GF-D8 (cell line): ENCODE measurements around the gene TLE2.

Source experiments
- DNase-seq: peaks from one replicate; lab custom pipeline; 2025; lab: John Stamatoyannopoulos, UW

Gene TLE2

GRCh38 chr19:3029065-3029923 is at the start of gene TLE2:
Gene TLE2, minus strand, starts transcription at chr19:3029280. Its CDS starts 376 bp downstream, at chr19:3028904.
- DNase-seq = no peak

GRCh38 chr19:3075605-3076431 is 46.7 kb upstream of the TLE2 start:
- no peak for DNase-seq

GRCh38 chr19:3073931-3074595 is 45.0 kb upstream of the TLE2 start:
- no peak for DNase-seq

GRCh38 chr19:3073159-3073563 is 44.1 kb upstream of the TLE2 start:
- DNase-seq = no peak

- DNase-seq = no peak
Observed at GRCh38 chr19:3071768-3072167, 42.7 kb upstream of the TLE2 start.

GRCh38 chr19:3068071-3068470 is 39.0 kb upstream of the TLE2 start:
- DNase-seq = no peak

- no peak for DNase-seq
Observed at GRCh38 chr19:3067563-3067962, 38.5 kb upstream of the TLE2 start.

- no peak for DNase-seq
Observed at GRCh38 chr19:3066482-3067049, 37.5 kb upstream of the TLE2 start.

GRCh38 chr19:3065675-3066357 is 36.7 kb upstream of the TLE2 start:
- no peak for DNase-seq

- DNase-seq = no peak
Observed at GRCh38 chr19:3064011-3064330, 34.9 kb upstream of the TLE2 start.

GRCh38 chr19:3062165-3063105 is 33.4 kb upstream of the TLE2 start, which contains the start of gene TLE5:
Gene TLE5, minus strand, starts transcription at chr19:3062495. Its CDS starts 295 bp downstream, at chr19:3062200.
- no peak for DNase-seq

- no peak for DNase-seq
Observed at GRCh38 chr19:3061182-3062161, 32.4 kb upstream of the TLE2 start.

- DNase-seq = no peak
Observed at GRCh38 chr19:3060857-3061181, 31.7 kb upstream of the TLE2 start.

- no peak for DNase-seq
Observed at GRCh38 chr19:3059653-3060052, 30.6 kb upstream of the TLE2 start.

GRCh38 chr19:3058821-3059314 is 29.8 kb upstream of the TLE2 start:
- no peak for DNase-seq

- DNase-seq = no peak
Observed at GRCh38 chr19:3058009-3058820, 29.1 kb upstream of the TLE2 start.

- DNase-seq = no peak
Observed at GRCh38 chr19:3057275-3057714, 28.2 kb upstream of the TLE2 start.

- DNase-seq = no peak
Observed at GRCh38 chr19:3056417-3057088, 27.5 kb upstream of the TLE2 start.
